ENCODE data around the gene TLE4. TPM values are rescaled to one million over a fixed set of nuclear protein-coding genes. Genes with fewer than 3 reads are reported as not detected.

The TLE4 gene
- total and polyA plus RNA-seq, 2 donors (not counting 1 experiment from before 2014, with no cell fraction given) = 34.7 to 57.3 TPM

- no peaks in the 10 kb centered on the region for H3K9me3 Mint-ChIP-seq (ENCODE audit: insufficient read depth)
- Histone ChIP-seq H2AFZ (ENCODE audit: insufficient read depth, low read depth, low read length, poor library complexity, severe bottlenecking) (no peak overlapping the region), H3K27ac (ENCODE audit: low read length in 2 of 2) (no peak overlapping the region), H3K9me3 (ENCODE audit: control extremely low read depth in 1 of 3, control insufficient read depth in 2 of 3, insufficient read depth in 1 of 3, low read length in 2 of 3) (no peaks in the 10 kb centered on the region), H3K4me2 (replicated peaks; ENCODE audit: low read depth, low read length, poor library complexity, severe bottlenecking) (no peak overlapping the region), H3K4me1 (ENCODE audit: control insufficient read depth in 2 of 2, insufficient read depth in 2 of 2, low read length in 2 of 2) (peaks cover 5 to 12% of the 10 kb centered on the region in 2 donors), H3K9ac (ENCODE audit: low read length) (no peak overlapping the region), H3K36me3 (replicated peaks in 1 of 2; ENCODE audit: control extremely low read depth in 1 of 2, control insufficient read depth in 1 of 2, extremely low read depth in 1 of 2, insufficient read depth in 2 of 2, low read length in 1 of 2) (peaks cover 2 to 4% of the 10 kb centered on the region in 2 experiments), H3K79me2 (ENCODE audit: control insufficient read depth, insufficient read depth, low read length) (peaks cover 72% of the 10 kb centered on the region), H3K4me3 (ENCODE audit: control extremely low read depth in 1 of 5, extremely low read depth in 1 of 5, insufficient read depth in 1 of 5, low read depth in 2 of 5, low read length in 4 of 5) (no peak overlapping the region), H3K27me3 (replicated peaks in 1 of 4; ENCODE audit: control extremely low read depth in 1 of 4, control insufficient read depth in 3 of 4, insufficient read depth in 4 of 4, low read length in 3 of 4) (no peaks in the 10 kb centered on the region), H4K20me1 (ENCODE audit: control insufficient read depth, insufficient read depth, low read length, poor library complexity, severe bottlenecking) (peaks cover 44% of the 10 kb centered on the region)
- DNase-seq (no peak), ATAC-seq (ENCODE audit: low read depth) (no peak)
- ChIA-PET CTCF (interaction anchor here (1.1 kb wide), 1 partner anchor 8 kb away, joined by 3 read pairs; no protein-coding TSS in a partner anchor), POLR2A (no interaction called here)
- H3K4me1 Mint-ChIP-seq = peaks cover 36% of the 10 kb centered on the region
- no peak overlapping the region for H3K27ac Mint-ChIP-seq
- H3K27me3 Mint-ChIP-seq = no peaks in the 10 kb centered on the region
- no peak overlapping the region for H3K4me3 Mint-ChIP-seq
- intact Hi-C loops (cut with micrococcal nuclease) = no loop called here
- WGBS (ENCODE audit: insufficient coverage) = 100% methylated on average over 1 of the region's 1 CpG
- TF ChIP-seq CTCF (IDR thresholded peaks at IDR 0.05) (no peak), EZH2 (IDR thresholded peaks at IDR 0.05; ENCODE audit: borderline replicate concordance, insufficient read depth, low read depth, low read length, poor library complexity, severe bottlenecking) (no peak)
Measured at GRCh38 chr9:79632705-79633104, 60.9 kb downstream of the TLE4 start.

DNA sequence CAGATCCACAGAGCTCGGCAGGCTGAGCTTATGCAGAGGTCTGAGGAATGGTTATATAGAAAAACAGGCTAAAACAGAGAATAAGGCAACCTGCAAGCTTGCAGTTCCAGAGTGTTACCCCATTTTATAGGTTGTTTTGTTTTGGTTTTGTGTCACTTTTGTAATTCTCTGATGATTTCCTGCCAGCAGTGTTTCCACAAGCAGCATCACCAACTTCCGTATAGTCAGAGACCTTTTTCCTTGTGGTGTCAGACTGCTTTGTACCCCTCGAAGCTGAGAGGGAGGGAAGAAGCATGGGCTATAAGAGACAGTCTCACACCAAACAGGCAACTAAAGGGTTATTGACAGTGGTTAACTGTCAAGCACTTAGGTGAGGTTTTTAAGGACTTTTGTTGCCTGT, 61.8 kb downstream of the TLE4 start:
- ChIA-PET CTCF (interaction anchor here (1.1 kb wide), 1 partner anchor 9 kb away, joined by 3 read pairs; no protein-coding TSS in a partner anchor), POLR2A (no interaction called here)
- TF ChIP-seq EZH2 (IDR thresholded peaks at IDR 0.05; ENCODE audit: borderline replicate concordance, insufficient read depth, low read depth, low read length, poor library complexity, severe bottlenecking) = no peak
- TF ChIP-seq CTCF (IDR thresholded peaks at IDR 0.05) = no peak
- DNase-seq (no peak), ATAC-seq (ENCODE audit: low read depth) (no peak)
- Mint-ChIP-seq H3K27ac (no peak overlapping the region), H3K9me3 (ENCODE audit: insufficient read depth) (peaks cover 2% of the 10 kb centered on the region), H3K4me1 (peaks cover 37% of the 10 kb centered on the region), H3K4me3 (no peak overlapping the region), H3K27me3 (no peaks in the 10 kb centered on the region)
- Histone ChIP-seq H3K4me3 (ENCODE audit: control extremely low read depth in 1 of 5, extremely low read depth in 1 of 5, insufficient read depth in 1 of 5, low read depth in 2 of 5, low read length in 4 of 5) (no peak overlapping the region), H3K27ac (ENCODE audit: low read length in 2 of 2) (no peak overlapping the region), H2AFZ (ENCODE audit: insufficient read depth, low read depth, low read length, poor library complexity, severe bottlenecking) (no peak overlapping the region), H3K79me2 (ENCODE audit: control insufficient read depth, insufficient read depth, low read length) (peaks cover 72% of the 10 kb centered on the region), H3K27me3 (replicated peaks in 1 of 4; ENCODE audit: control extremely low read depth in 1 of 4, control insufficient read depth in 3 of 4, insufficient read depth in 4 of 4, low read length in 3 of 4) (no peaks in the 10 kb centered on the region), H3K36me3 (replicated peaks in 1 of 2; ENCODE audit: control extremely low read depth in 1 of 2, control insufficient read depth in 1 of 2, extremely low read depth in 1 of 2, insufficient read depth in 2 of 2, low read length in 1 of 2) (peaks cover 4 to 5% of the 10 kb centered on the region in 2 experiments), H3K4me2 (replicated peaks; ENCODE audit: low read depth, low read length, poor library complexity, severe bottlenecking) (no peak overlapping the region), H3K9ac (ENCODE audit: low read length) (no peak overlapping the region), H4K20me1 (ENCODE audit: control insufficient read depth, insufficient read depth, low read length, poor library complexity, severe bottlenecking) (peaks cover 44% of the 10 kb centered on the region), H3K9me3 (ENCODE audit: control extremely low read depth in 1 of 3, control insufficient read depth in 2 of 3, insufficient read depth in 1 of 3, low read length in 2 of 3) (peaks cover 0 to under 1% (median 0%) of the 10 kb centered on the region in 3 donors), H3K4me1 (ENCODE audit: control insufficient read depth in 2 of 2, insufficient read depth in 2 of 2, low read length in 2 of 2) (peaks cover 5 to 12% of the 10 kb centered on the region in 2 donors)
- intact Hi-C loops (cut with micrococcal nuclease) = no loop called here
- WGBS (ENCODE audit: insufficient coverage) = 100% methylated on average over 1 of the region's 3 CpGs

Measured in B cell (primary cell).